HepG2 (cell line): Measurements from ENCODE around the gene HSPA1L. TPM values are rescaled to one million over a fixed set of nuclear protein-coding genes. Genes with fewer than 3 reads are reported as not detected.

ENCODE experiments used
- ATAC-seq: fragments of 200-7000 bp; cut with Tn5 transposase; 3 replicates; pipeline ENCODE4 v1.9.1; 2020; ENCODE audit warnings: mild to moderate bottlenecking, moderate library complexity
- BruUV-seq: library from RNA; stranded (reverse); fragments of 400-500 nt; replicated peaks from 2 replicates; lab custom pipeline; 2021; lab: Mats Ljungman, UMichigan
- CTCF ChIA-PET: fragments of 300-600 bp; formaldehyde crosslinking; extraction: SDS; loops from one replicate; lab custom pipeline; 2021; ENCODE audit warnings: low total read pairs, inconsistent platforms, low intra/inter-chr PET ratio; lab: Yijun Ruan, JAX
- POLR2A ChIA-PET: fragments of 350-600 bp; sonication (Branson Sonifier 250); formaldehyde crosslinking; loops from one replicate; lab custom pipeline; 2020; ENCODE audit warnings: antibody characterized with exemption, inconsistent platforms; lab: Yijun Ruan, JAX
- DNase-seq: peaks from one replicate; pipeline ENCODE4 v3.0.0-alpha.2; 2015; ENCODE audit warnings: low spot score
- FAIRE-seq: peaks from 3 replicates; lab custom pipeline; 2011; peaks lifted over from hg19 to GRCh38; lab: Jason Lieb, UNC
- H2AFZ ChIP-seq: one replicate; pipeline ENCODE4 v1.6.1; 2011; ENCODE audit warnings: low read length, inconsistent platforms
- H3K27ac ChIP-seq: fragments of 300-600 bp; 3 replicates; pipeline ENCODE4 v1.8.0; 2011; ENCODE audit warnings: mixed run types, mild to moderate bottlenecking, mixed read lengths, low read length, inconsistent platforms; ENCODE audit not compliant: insufficient read depth; ENCODE audit errors: extremely low read length
- H3K27me3 ChIP-seq, 2 experiments: fragments of 200-600 bp in 1 of 2; 2 replicates in 1 of 2; 3 replicates in 1 of 2; pipeline versions ENCODE4 v1.6.0 to v1.8.0; 2011; ENCODE audit warnings: low read length in 2 of 2, mild to moderate bottlenecking in 2 of 2, moderate library complexity in 2 of 2, inconsistent platforms in 1 of 2; ENCODE audit not compliant: insufficient read depth in 2 of 2, control insufficient read depth in 1 of 2
- H3K36me3 ChIP-seq, 2 experiments: fragments of 200-600 bp in 1 of 2; replicated peaks in 1 of 2; 2 replicates in 1 of 2; 3 replicates in 1 of 2; pipeline versions ENCODE4 v1.5.1 to v1.8.0; 2011; ENCODE audit warnings: low read length in 2 of 2, inconsistent platforms in 1 of 2; ENCODE audit not compliant: insufficient read depth in 2 of 2, control insufficient read depth in 1 of 2
- H3K4me1 ChIP-seq: 2 replicates; pipeline ENCODE4 v1.5.1; 2012; ENCODE audit warnings: low read length, inconsistent platforms; ENCODE audit not compliant: insufficient read depth
- H3K4me2 ChIP-seq: 2 replicates; pipeline ENCODE4 v1.6.0; 2011; ENCODE audit warnings: low read depth, low read length, inconsistent platforms
- H3K4me3 ChIP-seq, 3 experiments: fragments of 200-600 bp in 1 of 3; sonication (generic), shearing (Covaris generic) in 1 of 3; replicated peaks in 1 of 3; 2 replicates each; pipeline ENCODE4 v1.5.1; 2011 to 2016; ENCODE audit warnings: low read length in 3 of 3, inconsistent platforms in 2 of 3, low read depth in 2 of 3, mild to moderate bottlenecking in 2 of 3, control low read depth in 1 of 3, mixed read lengths in 1 of 3; ENCODE audit not compliant: insufficient read depth in 1 of 3
- H3K79me2 ChIP-seq: one replicate; pipeline ENCODE4 v1.6.1; 2011; ENCODE audit warnings: low read length, inconsistent platforms; ENCODE audit not compliant: insufficient read depth
- H3K9ac ChIP-seq: 2 replicates; pipeline ENCODE4 v1.6.0; 2011; ENCODE audit warnings: mild to moderate bottlenecking, low read depth, low read length, inconsistent platforms; ENCODE audit not compliant: insufficient read depth
- H3K9me3 ChIP-seq: 2 replicates; pipeline ENCODE4 v1.5.1; 2012; ENCODE audit warnings: mild to moderate bottlenecking, low read length
- H4K20me1 ChIP-seq: 2 replicates; pipeline ENCODE4 v1.6.0; 2011; ENCODE audit warnings: inconsistent platforms, mild to moderate bottlenecking, low read length, moderate library complexity; ENCODE audit not compliant: insufficient read depth
- AGO2 ChIP-seq: fragments of 200-400 bp; formaldehyde crosslinking; optimal IDR thresholded peaks from 2 replicates; pipeline ENCODE3; 2017; ENCODE audit warnings: mild to moderate bottlenecking, low read depth, low read length, moderate library complexity
- CBX2 ChIP-seq, 2 experiments: fragments of 200-600 bp in 1 of 2; sonication (generic); formaldehyde crosslinking in 1 of 2; IDR thresholded peaks; 2 replicates each; pipeline versions ENCODE4 v1.7.0 to v1.8.1; 2018 to 2022; ENCODE audit warnings: low read depth in 2 of 2, low read length in 1 of 2, mild to moderate bottlenecking in 1 of 2, missing genetic modification reagents in 1 of 2
- CEBPB ChIP-seq: IDR thresholded peaks from 2 replicates; pipeline ENCODE4 v1.6.1; 2011; ENCODE audit warnings: low read depth, low read length, improper control_type of control experiment, borderline replicate concordance
- FOSL2 ChIP-seq: sonication (generic); formaldehyde crosslinking; IDR thresholded peaks from 2 replicates; pipeline ENCODE4 v1.4.0; 2020; ENCODE audit warnings: missing genetic modification reagents
- KDM5A ChIP-seq: fragments of 200-600 bp; sonication (generic); IDR thresholded peaks from 2 replicates; pipeline ENCODE4 v1.7.0; 2018; ENCODE audit warnings: antibody characterized with exemption, mild to moderate bottlenecking, low read length, borderline replicate concordance
- MTF2 ChIP-seq: sonication (generic); formaldehyde crosslinking; IDR thresholded peaks from 2 replicates; pipeline ENCODE4 v1.5.0; 2020; ENCODE audit warnings: missing genetic modification reagents, borderline replicate concordance
- MYPOP ChIP-seq: sonication (generic); formaldehyde crosslinking; IDR thresholded peaks from 2 replicates; pipeline ENCODE4 v1.8.1; 2023; ENCODE audit warnings: mild to moderate bottlenecking, moderate library complexity, missing genetic modification reagents
- NFE2L1 ChIP-seq: sonication (generic); formaldehyde crosslinking; IDR thresholded peaks from 2 replicates; pipeline ENCODE4 v1.4.0; 2020; ENCODE audit warnings: missing genetic modification reagents, mild to moderate bottlenecking, borderline replicate concordance
- PLRG1 ChIP-seq: fragments of 450-650 bp; conservative IDR thresholded peaks from 2 replicates; pipeline ENCODE4 v1.6.1; 2016
- RBFOX2 ChIP-seq: fragments of 200-400 bp; formaldehyde crosslinking; IDR thresholded peaks from 2 replicates; pipeline ENCODE4 v1.6.1; 2017; ENCODE audit warnings: low read depth, mild to moderate bottlenecking, low read length
- TBX2 ChIP-seq: sonication (generic); formaldehyde crosslinking; IDR thresholded peaks from 2 replicates; pipeline ENCODE4 v1.5.0; 2020; ENCODE audit warnings: missing genetic modification reagents, mild to moderate bottlenecking, borderline replicate concordance
- TCF12 ChIP-seq, 2 experiments: fragments of 450-650 bp in 1 of 2; sonication (generic) in 1 of 2; formaldehyde crosslinking in 1 of 2; IDR thresholded peaks; 2 replicates each; pipeline versions ENCODE4 v1.6.1 to v1.8.0; 2017 to 2022; ENCODE audit warnings: antibody characterized with exemption in 1 of 2, mild to moderate bottlenecking in 1 of 2, missing genetic modification reagents in 1 of 2, moderate library complexity in 1 of 2
- YEATS4 ChIP-seq: sonication (generic); formaldehyde crosslinking; IDR thresholded peaks from 2 replicates; pipeline ENCODE4 v1.4.0; 2020; ENCODE audit warnings: missing genetic modification reagents, borderline replicate concordance
- ZBTB14 ChIP-seq: sonication (generic); formaldehyde crosslinking; IDR thresholded peaks from 2 replicates; pipeline ENCODE4 v1.4.0; 2020; ENCODE audit warnings: missing genetic modification reagents
- ZNF18 ChIP-seq: sonication (generic); formaldehyde crosslinking; IDR thresholded peaks from 2 replicates; pipeline ENCODE4 v1.8.0; 2022; ENCODE audit warnings: mild to moderate bottlenecking, missing genetic modification reagents; ENCODE audit not compliant: insufficient replicate concordance
- ZNF530 ChIP-seq: sonication (generic); formaldehyde crosslinking; IDR thresholded peaks from 2 replicates; pipeline ENCODE4 v1.5.0; 2020; ENCODE audit warnings: low read depth, mild to moderate bottlenecking, missing genetic modification reagents
- ZSCAN21 ChIP-seq: sonication (generic); formaldehyde crosslinking; IDR thresholded peaks from 2 replicates; pipeline ENCODE4 v1.8.0; 2022; ENCODE audit warnings: mild to moderate bottlenecking, missing genetic modification reagents, moderate library complexity, borderline replicate concordance
- WGBS: methylation state at CpG from one replicate; pipeline ENCODE4 v1.1.6; 2017; ENCODE audit warnings: low lambda C conversion rate; 5-methylcytosine and 5-hydroxymethylcytosine counted together
- in situ Hi-C: cut with HindIII; loops from 2 replicates; pipeline ENCODE4 v1.10.0; 2017; ENCODE audit warnings: low pct_unique_long_range_greater_than_20kb; ENCODE audit not compliant: extremely low pct_ligation_motif_present
- intact Hi-C: fragments of 100-400 bp; cut with micrococcal nuclease; formaldehyde crosslinking; loops from one replicate; pipeline ENCODE4 v1.10.0; 2022; ENCODE audit not compliant: unreplicated experiment
- polyA plus RNA-seq, 8 experiments: library from polyadenylated mRNA; depleted of rRNA in 3 of 8; stranded (reverse) in 7 of 8; unstranded in 1 of 8; fragments of >200 nt; fragmentation: Illumina TruSeq in 4 of 8; extraction: Trizol in 4 of 8; gene quantifications; 2 replicates each; pipeline versions ENCODE4 v1.2.1 to v1.2.3, GENCODE V29; 2011 to 2016; ENCODE audit warnings: low read depth in 4 of 8, missing spikeins in 1 of 8, mixed read lengths in 1 of 8; ENCODE audit not compliant: insufficient read depth in 1 of 8
- total RNA-seq, 5 experiments: library from RNA; depleted of rRNA; stranded (reverse); fragments of >200 nt; fragmentation: Illumina TruSeq; extraction: Trizol; gene quantifications; 2 replicates each; pipeline ENCODE4 v1.2.3, GENCODE V29; 2016; ENCODE audit warnings: low read depth in 1 of 5

HSPA1L gene
- total and polyA plus RNA-seq, 2 of the 13 experiments (the other 11 are each of a cell fraction or from before 2014, with no cell fraction given): 0.55 to 1.0 TPM

GRCh38 chr6:31821301-31822035 is 6.4 kb upstream of the HSPA1L start:
- DNase-seq (no peak), ATAC-seq (peak; percentile 13), FAIRE-seq (no peak)
- Histone ChIP-seq H3K4me3 (peak overlapping the region; percentile 67 to 91 (median 87)), H3K36me3 (no peaks in the 10 kb centered on the region), H3K4me2 (peak overlapping the region; percentile 76), H3K27ac (peak overlapping the region; percentile 86), H4K20me1 (no peaks in the 10 kb centered on the region), H3K27me3 (no peaks in the 10 kb centered on the region), H3K9ac (peak overlapping the region; percentile 72), H3K9me3 (no peaks in the 10 kb centered on the region), H3K4me1 (peaks cover 62% of the 10 kb centered on the region), H2AFZ (peak overlapping the region; percentile 81), H3K79me2 (peaks cover 27% of the 10 kb centered on the region)
- in situ Hi-C loops (no loop called here), intact Hi-C loops (loop anchor here (2.0 kb wide), 1 partner anchor 141 kb away; the partner anchor contains the start of gene LY6G5C)
- ChIA-PET POLR2A (interaction anchor here (0.6 to 6.9 kb wide), 15 partner anchors 14 to 1207 kb away, joined by 3 to 66 read pairs (median 5); partner anchors contain the start of genes APOM, BAG6, CLIC1 and GPANK1), CTCF (no interaction called here)
- TSS peak; percentile 84 for BruUV-seq
- 16% methylated on average over 39 of the region's 39 CpGs for WGBS
- TF ChIP-seq YEATS4 (CRISPR knock-in tag) (0 out of 2 replicates have a peak, but pooled peaks have one; percentile 13), ZSCAN21 (peak; percentile 22; the same call in 1 of the 2 replicates), ZNF530 (CRISPR knock-in tag) (no peak), FOSL2 (CRISPR knock-in tag) (0 out of 2 replicates have a peak, but pooled peaks have one; percentile 5), AGO2 (peak; percentile 72), MTF2 (CRISPR knock-in tag) (0 out of 2 replicates have a peak, but pooled peaks have one; percentile 12), CEBPB (0 out of 2 replicates have a peak, but pooled peaks have one; percentile 5), PLRG1 (no peak), TBX2 (CRISPR knock-in tag) (peak; percentile 40; the same call in 1 of the 2 replicates), TCF12 (IDR thresholded peaks at IDR 0.05) (no peak), TCF12 (CRISPR knock-in tag; IDR thresholded peaks at IDR 0.05) (0 out of 2 replicates have a peak, but pooled peaks have one; percentile 3), MYPOP (no peak), NFE2L1 (no peak), ZBTB14 (CRISPR knock-in tag) (peak; percentile 98), RBFOX2 (peak; percentile 67), ZNF18 (CRISPR knock-in tag) (peak; percentile 15), KDM5A (peak; percentile 48; the same call in 1 of the 2 replicates), CBX2 (IDR thresholded peaks at IDR 0.05; ENCODE audit: low read depth, low read length) (no peak), CBX2 (CRISPR knock-in tag; IDR thresholded peaks at IDR 0.05; ENCODE audit: low read depth) (no peak)
